ENCODE data around the gene SIAH1. TPM values are rescaled to one million over a fixed set of nuclear protein-coding genes. Genes with fewer than 3 reads are reported as not detected.
"Not testable (repeated sequence)": the region's sequence is repeated elsewhere in the genome, so short reads cannot be mapped to it uniquely, and the experiment has no call there.

The SIAH1 gene
- total RNA-seq, 1 experiment from 2014 or later, result 33.2 TPM

DNA sequence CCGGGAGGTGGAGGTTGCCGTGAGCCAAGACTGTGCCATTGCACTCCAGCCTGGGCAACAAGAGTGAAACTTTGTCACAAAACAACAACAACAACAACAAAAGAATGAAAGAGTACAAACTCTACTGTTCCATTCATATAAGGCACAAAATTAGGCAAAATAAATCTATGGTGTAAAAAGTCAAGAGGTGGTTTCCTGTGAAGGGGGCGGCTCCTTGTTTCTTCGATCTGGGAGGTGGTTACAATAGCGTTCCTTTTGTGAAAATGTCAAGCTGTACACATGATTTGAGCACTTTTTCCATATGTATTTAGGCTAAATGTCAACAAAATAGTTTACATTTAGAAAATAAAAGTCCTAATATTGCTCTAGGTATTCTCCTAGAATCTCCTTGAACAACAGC, 6.9 kb downstream of the SIAH1 start:
- no peaks in the 10 kb centered on the region for H3K27me3 ChIP-seq (ENCODE audit: insufficient read depth, low read length)
- no peak overlapping the region for H3K23ac ChIP-seq (ENCODE audit: insufficient read length, low read depth, low read length)
- no peaks in the 10 kb centered on the region for H3K9me3 Mint-ChIP-seq
- no CpG with 5 or more reads among the region's 5 CpGs for WGBS (ENCODE audit: extremely low coverage, insufficient read length, low lambda C conversion rate)
- no peak overlapping the region for H3K9ac ChIP-seq (ENCODE audit: extremely low read depth, insufficient read length, low read length)
- no peak overlapping the region for H3K18ac ChIP-seq (ENCODE audit: insufficient read length, low read depth, low read length)
- H3T11ph ChIP-seq (ENCODE audit: low read length), result no peak overlapping the region
- no peaks in the 10 kb centered on the region for H3K9me3 ChIP-seq (ENCODE audit: control insufficient read depth, low read depth, low read length)
- H2BK20ac ChIP-seq (ENCODE audit: low read depth, low read length, poor library complexity, severe bottlenecking), result no peak overlapping the region
- no peak overlapping the region for H4K8ac ChIP-seq (replicated peaks; ENCODE audit: insufficient read length, low read depth, low read length)
- H3K27me3 Mint-ChIP-seq (ENCODE audit: low read depth), result no peaks in the 10 kb centered on the region
- peak overlapping the region in 2 of 3 experiments; percentile 1 to 79; a peak in 2 of 7 replicates for H3K27ac Mint-ChIP-seq
- H3K4me3 Mint-ChIP-seq, result no peak overlapping the region
- H3K4me1 Mint-ChIP-seq, result peaks cover 38 to 47% of the 10 kb centered on the region in 2 experiments
- H3K4me1 ChIP-seq (ENCODE audit: insufficient read depth, low read length), result peaks cover 18% of the 10 kb centered on the region; the same call in 1 of the 2 replicates
- H3K56ac ChIP-seq (ENCODE audit: insufficient read length, low read depth, low read length), result no peak overlapping the region
- H2BK5ac ChIP-seq (ENCODE audit: insufficient read length, low read length), result no peak overlapping the region
- no peaks in the 10 kb centered on the region for H3K23me2 ChIP-seq (ENCODE audit: insufficient read length, low read depth, low read length, poor library complexity, severe bottlenecking)
- TF ChIP-seq, protein P1, sequence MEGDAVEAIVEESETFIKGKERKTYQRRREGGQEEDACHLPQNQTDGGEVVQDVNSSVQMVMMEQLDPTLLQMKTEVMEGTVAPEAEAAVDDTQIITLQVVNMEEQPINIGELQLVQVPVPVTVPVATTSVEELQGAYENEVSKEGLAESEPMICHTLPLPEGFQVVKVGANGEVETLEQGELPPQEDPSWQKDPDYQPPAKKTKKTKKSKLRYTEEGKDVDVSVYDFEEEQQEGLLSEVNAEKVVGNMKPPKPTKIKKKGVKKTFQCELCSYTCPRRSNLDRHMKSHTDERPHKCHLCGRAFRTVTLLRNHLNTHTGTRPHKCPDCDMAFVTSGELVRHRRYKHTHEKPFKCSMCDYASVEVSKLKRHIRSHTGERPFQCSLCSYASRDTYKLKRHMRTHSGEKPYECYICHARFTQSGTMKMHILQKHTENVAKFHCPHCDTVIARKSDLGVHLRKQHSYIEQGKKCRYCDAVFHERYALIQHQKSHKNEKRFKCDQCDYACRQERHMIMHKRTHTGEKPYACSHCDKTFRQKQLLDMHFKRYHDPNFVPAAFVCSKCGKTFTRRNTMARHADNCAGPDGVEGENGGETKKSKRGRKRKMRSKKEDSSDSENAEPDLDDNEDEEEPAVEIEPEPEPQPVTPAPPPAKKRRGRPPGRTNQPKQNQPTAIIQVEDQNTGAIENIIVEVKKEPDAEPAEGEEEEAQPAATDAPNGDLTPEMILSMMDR (conservative IDR thresholded peaks at IDR 0.05), result no peak
- H2AK5ac ChIP-seq (ENCODE audit: insufficient read length, low read length), result no peak overlapping the region
- H2BK120ac ChIP-seq (ENCODE audit: low read depth, low read length, poor library complexity, severe bottlenecking), result no peak overlapping the region
- peaks cover 76% of the 10 kb centered on the region for H3K79me2 ChIP-seq (ENCODE audit: insufficient read depth, low read length)
- no peak overlapping the region for H3K14ac ChIP-seq (ENCODE audit: insufficient read depth, low read length)
- no peaks in the 10 kb centered on the region for H3K36me3 Mint-ChIP-seq (ENCODE audit: insufficient read depth in 1 of 3, low read depth in 3 of 3)
- no peak for DNase-seq
- no peak overlapping the region for H4K5ac ChIP-seq (ENCODE audit: insufficient read length, low read depth, low read length)
- no peak overlapping the region for H2BK15ac ChIP-seq (ENCODE audit: low read depth, low read length)
- H3K4ac ChIP-seq (ENCODE audit: low read depth, low read length), result no peak overlapping the region
- H2BK12ac ChIP-seq (ENCODE audit: insufficient read length, low read depth, low read length), result no peak overlapping the region
- no peak overlapping the region for H4K91ac ChIP-seq (ENCODE audit: insufficient read length, low read depth, low read length)
- H3K4me2 ChIP-seq (ENCODE audit: insufficient read depth, insufficient read length, low read length), result no peak overlapping the region
- no peaks in the 10 kb centered on the region for H4K20me1 ChIP-seq (ENCODE audit: control insufficient read depth, insufficient read depth, insufficient read length)
- no peak overlapping the region for H2AFZ ChIP-seq (ENCODE audit: low read length)
- peaks cover 2% of the 10 kb centered on the region for H3K79me1 ChIP-seq (ENCODE audit: insufficient read depth, low read depth, low read length, poor library complexity, severe bottlenecking)
- no peak overlapping the region for H3K27ac ChIP-seq (ENCODE audit: insufficient read length, low read depth, low read length)

DNA sequence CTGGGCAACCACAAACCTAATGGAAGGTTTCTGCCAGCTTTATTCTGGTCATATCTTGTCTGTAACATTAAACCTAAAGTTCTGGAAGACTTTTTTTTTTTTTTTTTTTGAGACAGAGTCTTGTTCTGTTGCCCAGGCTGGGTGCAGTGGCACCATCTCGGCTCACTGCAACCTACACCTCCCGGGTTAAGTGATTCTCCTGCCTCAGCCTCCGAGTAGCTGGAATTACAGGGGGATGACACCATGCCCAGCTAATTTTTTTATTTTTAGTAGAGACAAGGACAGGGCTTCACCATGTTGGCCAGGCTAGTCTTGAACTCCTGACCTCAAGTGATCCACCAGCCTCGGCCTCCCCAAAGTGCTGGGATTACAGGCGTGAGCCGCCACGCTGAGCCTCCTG, 7.9 kb downstream of the SIAH1 start:
- not testable (repeated sequence) for H3K27me3 ChIP-seq (ENCODE audit: insufficient read depth, low read length); H3K9me3 Mint-ChIP-seq; H3K9ac ChIP-seq (ENCODE audit: extremely low read depth, insufficient read length, low read length); H2BK20ac ChIP-seq (ENCODE audit: low read depth, low read length, poor library complexity, severe bottlenecking); H3K9me3 ChIP-seq (ENCODE audit: control insufficient read depth, low read depth, low read length); DNase-seq; H4K5ac ChIP-seq (ENCODE audit: insufficient read length, low read depth, low read length); H3K23ac ChIP-seq (ENCODE audit: insufficient read length, low read depth, low read length); H3K4me2 ChIP-seq (ENCODE audit: insufficient read depth, insufficient read length, low read length); H2BK15ac ChIP-seq (ENCODE audit: low read depth, low read length); H4K91ac ChIP-seq (ENCODE audit: insufficient read length, low read depth, low read length); H3K36me3 Mint-ChIP-seq (ENCODE audit: insufficient read depth in 1 of 3, low read depth in 3 of 3); H3K27me3 Mint-ChIP-seq (ENCODE audit: low read depth); H4K8ac ChIP-seq (replicated peaks; ENCODE audit: insufficient read length, low read depth, low read length); H2BK5ac ChIP-seq (ENCODE audit: insufficient read length, low read length); H3K56ac ChIP-seq (ENCODE audit: insufficient read length, low read depth, low read length); H3K18ac ChIP-seq (ENCODE audit: insufficient read length, low read depth, low read length); H3K27ac ChIP-seq (ENCODE audit: insufficient read length, low read depth, low read length); H2AK5ac ChIP-seq (ENCODE audit: insufficient read length, low read length); H4K20me1 ChIP-seq (ENCODE audit: control insufficient read depth, insufficient read depth, insufficient read length); H3K23me2 ChIP-seq (ENCODE audit: insufficient read length, low read depth, low read length, poor library complexity, severe bottlenecking); H3T11ph ChIP-seq (ENCODE audit: low read length); H3K79me1 ChIP-seq (ENCODE audit: insufficient read depth, low read depth, low read length, poor library complexity, severe bottlenecking); H2BK12ac ChIP-seq (ENCODE audit: insufficient read length, low read depth, low read length); H3K14ac ChIP-seq (ENCODE audit: insufficient read depth, low read length); H3K4me3 Mint-ChIP-seq; H2AFZ ChIP-seq (ENCODE audit: low read length); H3K4ac ChIP-seq (ENCODE audit: low read depth, low read length); H2BK120ac ChIP-seq (ENCODE audit: low read depth, low read length, poor library complexity, severe bottlenecking)
- H3K4me1 ChIP-seq (ENCODE audit: insufficient read depth, low read length), result peaks cover 20% of the 10 kb centered on the region; the same call in 1 of the 2 replicates
- peaks cover 80% of the 10 kb centered on the region for H3K79me2 ChIP-seq (ENCODE audit: insufficient read depth, low read length)
- 0 out of 7 replicates have a peak overlapping the region, but pooled peaks of 2 of the 3 experiments have one; percentile 47 to 53 for H3K27ac Mint-ChIP-seq
- H3K4me1 Mint-ChIP-seq, result peaks cover 34 to 43% of the 10 kb centered on the region in 2 experiments
- no CpG with 5 or more reads among the region's 7 CpGs for WGBS (ENCODE audit: extremely low coverage, insufficient read length, low lambda C conversion rate)
